HG03457 (cell line): Measurements from ENCODE around the gene SLC39A13.
"Not testable (repeated sequence)": the region's sequence is repeated elsewhere in the genome, so short reads cannot be mapped to it uniquely, and the experiment has no call there.

Experiments used
- ATAC-seq: cut with Tn5 transposase; IDR thresholded peaks from one replicate; pipeline ENCODE4 v1.9.1; 2021; ENCODE audit warnings: moderate number of reproducible peaks; ENCODE audit not compliant: unreplicated experiment

SLC39A13 gene

GRCh38 chr11:47449541-47449940, 41.2 kb downstream of the SLC39A13 start:
- no peak for ATAC-seq

GRCh38 chr11:47451436-47451835, 43.0 kb downstream of the SLC39A13 start:
- ATAC-seq, result no peak

- ATAC-seq, result no peak
Measured at GRCh38 chr11:47451990-47452389, 43.6 kb downstream of the SLC39A13 start.

GRCh38 chr11:47453365-47453764, 45.0 kb downstream of the SLC39A13 start:
- ATAC-seq, result no peak

- not testable (repeated sequence) for ATAC-seq
Measured at GRCh38 chr11:47454258-47454671, 45.9 kb downstream of the SLC39A13 start.

- ATAC-seq, result no peak
Measured at GRCh38 chr11:47460571-47461235, 52.3 kb downstream of the SLC39A13 start.

GRCh38 chr11:47461876-47462275, 53.5 kb downstream of the SLC39A13 start:
- ATAC-seq, result no peak

- no peak for ATAC-seq
Measured at GRCh38 chr11:47464483-47464882, 56.1 kb downstream of the SLC39A13 start.
